Measurements from ENCODE around the gene MIPOL1. TPM values are rescaled to one million over a fixed set of nuclear protein-coding genes. Genes with fewer than 3 reads are reported as not detected.
"Not testable (repeated sequence)": the region's sequence is repeated elsewhere in the genome, so short reads cannot be mapped to it uniquely, and the experiment has no call there.

Gene MIPOL1
- total and polyA plus RNA-seq, 2 donors (not counting 3 experiments of a cell fraction or from before 2014, with no cell fraction given), result 3.4 to 33.5 TPM

DNA sequence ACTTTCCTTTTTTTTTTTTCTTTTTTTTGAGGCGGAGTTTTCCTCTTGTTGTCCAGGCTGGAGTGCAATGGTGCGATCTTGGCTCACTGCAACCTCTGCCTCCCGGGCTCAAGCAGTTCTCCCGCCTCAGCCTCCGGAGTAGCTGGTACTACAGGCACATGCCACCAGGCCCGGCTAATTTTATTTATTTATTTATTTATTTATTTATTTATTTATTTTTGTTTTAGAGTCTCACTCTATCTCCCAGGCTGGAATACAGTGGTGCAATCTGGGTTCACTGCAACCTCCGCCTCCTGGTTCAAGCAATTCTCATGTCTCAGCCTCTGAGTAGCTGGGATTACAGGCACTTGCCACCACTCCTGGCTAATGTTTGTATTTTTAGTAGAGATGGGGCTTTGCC, 16.9 kb upstream of the MIPOL1 start:
- H2AFZ ChIP-seq (ENCODE audit: low read depth, low read length); H3K27me3 ChIP-seq (ENCODE audit: control insufficient read depth in 2 of 2, insufficient read depth in 2 of 2, low read length in 2 of 2); FAIRE-seq; H3K9me3 ChIP-seq (replicated peaks; ENCODE audit: control insufficient read depth, insufficient read depth, low read length); H3K27ac ChIP-seq (ENCODE audit: insufficient read depth, low read depth, low read length); DNase-seq (ENCODE audit: low read depth, low spot score); BruUV-seq (replicated peaks); POLR2A ChIA-PET; H3K79me2 ChIP-seq (ENCODE audit: control insufficient read depth, insufficient read depth, low read length); H3K4me2 ChIP-seq (ENCODE audit: insufficient read depth, low read length); H3K36me3 ChIP-seq (ENCODE audit: control insufficient read depth in 2 of 2, extremely low read depth in 1 of 2, insufficient read depth in 2 of 2, low read length in 2 of 2); H3K9me1 ChIP-seq (replicated peaks; ENCODE audit: control insufficient read depth, extremely low read depth, insufficient read depth, low read length); H4K20me1 ChIP-seq (replicated peaks; ENCODE audit: control insufficient read depth, extremely low read depth, insufficient read depth, low read length); H3K4me1 ChIP-seq (ENCODE audit: control insufficient read depth, extremely low read depth, insufficient read depth, low read length); H3K9ac ChIP-seq (replicated peaks; ENCODE audit: extremely low read depth, insufficient read depth, low read length); CTCF ChIA-PET; intact Hi-C loops (cut with micrococcal nuclease); dilution Hi-C loops (cut with MboI; ENCODE audit: extremely low pct_ligation_motif_present, low sequenced_read_pairs); H3K4me3 ChIP-seq (replicated peaks in 1 of 3; ENCODE audit: insufficient read depth in 1 of 3, low read depth in 1 of 3, low read length in 3 of 3): not testable (repeated sequence)

GRCh38 chr14:37181441-37181840, 16.3 kb upstream of the MIPOL1 start:
- POLR2A ChIA-PET, result no interaction called here
- no peaks in the 10 kb centered on the region for H3K4me1 ChIP-seq (ENCODE audit: control insufficient read depth, extremely low read depth, insufficient read depth, low read length)
- dilution Hi-C loops (cut with MboI; ENCODE audit: extremely low pct_ligation_motif_present, low sequenced_read_pairs), result no loop called here
- no peak for TF ChIP-seq FOS (IDR thresholded peaks at IDR 0.05; ENCODE audit: borderline replicate concordance, insufficient read depth, low read length)
- H3K4me2 ChIP-seq (ENCODE audit: insufficient read depth, low read length), result no peak overlapping the region
- no peak overlapping the region for H3K27ac ChIP-seq (ENCODE audit: insufficient read depth, low read depth, low read length)
- DNase-seq (ENCODE audit: low read depth, low spot score) (no peak), FAIRE-seq (no peak)
- no peaks in the 10 kb centered on the region for H3K9me1 ChIP-seq (replicated peaks; ENCODE audit: control insufficient read depth, extremely low read depth, insufficient read depth, low read length)
- H3K9ac ChIP-seq (replicated peaks; ENCODE audit: extremely low read depth, insufficient read depth, low read length), result no peak overlapping the region
- no peaks in the 10 kb centered on the region for H3K9me3 ChIP-seq (replicated peaks; ENCODE audit: control insufficient read depth, insufficient read depth, low read length)
- BruUV-seq (replicated peaks), result no TSS peak
- H3K36me3 ChIP-seq (ENCODE audit: control insufficient read depth in 2 of 2, extremely low read depth in 1 of 2, insufficient read depth in 2 of 2, low read length in 2 of 2), result no peaks in the 10 kb centered on the region
- no peaks in the 10 kb centered on the region for H4K20me1 ChIP-seq (replicated peaks; ENCODE audit: control insufficient read depth, extremely low read depth, insufficient read depth, low read length)
- CTCF ChIA-PET, result interaction anchor here (0.9 to 1.0 kb wide), 2 partner anchors 240 to 318 kb away, joined by 3 read pairs; no protein-coding TSS in a partner anchor
- H3K79me2 ChIP-seq (ENCODE audit: control insufficient read depth, insufficient read depth, low read length), result no peaks in the 10 kb centered on the region
- H3K4me3 ChIP-seq (replicated peaks in 1 of 3; ENCODE audit: insufficient read depth in 1 of 3, low read depth in 1 of 3, low read length in 3 of 3), result no peak overlapping the region
- no peak overlapping the region for H2AFZ ChIP-seq (ENCODE audit: low read depth, low read length)
- intact Hi-C loops (cut with micrococcal nuclease), result no loop called here
- H3K27me3 ChIP-seq (ENCODE audit: control insufficient read depth in 2 of 2, insufficient read depth in 2 of 2, low read length in 2 of 2), result no peaks in the 10 kb centered on the region

- FAIRE-seq, result not testable (repeated sequence)
These were observed 13.2 kb upstream of the MIPOL1 start for GRCh38 chr14:37184520-37184919.

More at GRCh38 chr14:37184520-37184919, 13.2 kb upstream of the MIPOL1 start:
- H3K9me1 ChIP-seq (replicated peaks; ENCODE audit: control insufficient read depth, extremely low read depth, insufficient read depth, low read length); H3K9me3 ChIP-seq (replicated peaks; ENCODE audit: control insufficient read depth, insufficient read depth, low read length); dilution Hi-C loops (cut with MboI; ENCODE audit: extremely low pct_ligation_motif_present, low sequenced_read_pairs); H3K4me1 ChIP-seq (ENCODE audit: control insufficient read depth, extremely low read depth, insufficient read depth, low read length); H3K9ac ChIP-seq (replicated peaks; ENCODE audit: extremely low read depth, insufficient read depth, low read length); H3K4me3 ChIP-seq (replicated peaks in 1 of 3; ENCODE audit: insufficient read depth in 1 of 3, low read depth in 1 of 3, low read length in 3 of 3); H3K79me2 ChIP-seq (ENCODE audit: control insufficient read depth, insufficient read depth, low read length); H4K20me1 ChIP-seq (replicated peaks; ENCODE audit: control insufficient read depth, extremely low read depth, insufficient read depth, low read length); H3K4me2 ChIP-seq (ENCODE audit: insufficient read depth, low read length); intact Hi-C loops (cut with micrococcal nuclease); BruUV-seq (replicated peaks); H2AFZ ChIP-seq (ENCODE audit: low read depth, low read length); H3K27me3 ChIP-seq (ENCODE audit: control insufficient read depth in 2 of 2, insufficient read depth in 2 of 2, low read length in 2 of 2); H3K27ac ChIP-seq (ENCODE audit: insufficient read depth, low read depth, low read length); DNase-seq (ENCODE audit: low read depth, low spot score); H3K36me3 ChIP-seq (ENCODE audit: control insufficient read depth in 2 of 2, extremely low read depth in 1 of 2, insufficient read depth in 2 of 2, low read length in 2 of 2); POLR2A ChIA-PET: not testable (repeated sequence)
- CTCF ChIA-PET, result interaction anchor here (0.7 to 1.6 kb wide), 3 partner anchors 11 to 380 kb away, joined by 3 to 5 read pairs (median 3); no protein-coding TSS in a partner anchor
